ENCODE data around the gene ZAR1L. TPM values are rescaled to one million over a fixed set of nuclear protein-coding genes. Genes with fewer than 3 reads are reported as not detected.

ZAR1L gene
- total RNA-seq, 1 donor from 2014 or later, result not detected

DNA sequence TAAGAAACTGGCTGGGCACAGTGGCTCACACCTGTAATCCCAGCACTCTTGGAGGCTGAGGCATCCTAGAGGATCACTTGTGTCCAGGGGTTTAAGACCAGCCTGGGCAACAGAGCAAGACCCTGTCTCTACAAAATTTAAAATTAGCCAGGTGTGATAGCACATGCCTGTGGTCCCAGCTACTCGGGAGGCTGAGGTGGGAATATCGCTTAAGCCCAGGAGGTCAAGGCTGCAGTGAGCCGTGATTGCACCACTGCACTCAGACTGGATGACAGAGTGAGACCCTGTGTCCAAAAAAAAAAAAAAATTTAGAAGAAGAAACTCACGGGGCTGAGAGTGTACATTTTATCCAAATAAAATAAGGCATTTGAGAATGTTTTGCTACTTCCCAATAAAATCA lies 58.9 kb downstream of the ZAR1L start:
- peak overlapping the region; percentile 93 for H3K27ac ChIP-seq (replicated peaks)
- no peaks in the 10 kb centered on the region for H3K27me3 ChIP-seq (ENCODE audit: low read depth)
- DNase-seq, result no peak
- intact Hi-C loops (cut with micrococcal nuclease), result no loop called here
- TF ChIP-seq, protein P1, sequence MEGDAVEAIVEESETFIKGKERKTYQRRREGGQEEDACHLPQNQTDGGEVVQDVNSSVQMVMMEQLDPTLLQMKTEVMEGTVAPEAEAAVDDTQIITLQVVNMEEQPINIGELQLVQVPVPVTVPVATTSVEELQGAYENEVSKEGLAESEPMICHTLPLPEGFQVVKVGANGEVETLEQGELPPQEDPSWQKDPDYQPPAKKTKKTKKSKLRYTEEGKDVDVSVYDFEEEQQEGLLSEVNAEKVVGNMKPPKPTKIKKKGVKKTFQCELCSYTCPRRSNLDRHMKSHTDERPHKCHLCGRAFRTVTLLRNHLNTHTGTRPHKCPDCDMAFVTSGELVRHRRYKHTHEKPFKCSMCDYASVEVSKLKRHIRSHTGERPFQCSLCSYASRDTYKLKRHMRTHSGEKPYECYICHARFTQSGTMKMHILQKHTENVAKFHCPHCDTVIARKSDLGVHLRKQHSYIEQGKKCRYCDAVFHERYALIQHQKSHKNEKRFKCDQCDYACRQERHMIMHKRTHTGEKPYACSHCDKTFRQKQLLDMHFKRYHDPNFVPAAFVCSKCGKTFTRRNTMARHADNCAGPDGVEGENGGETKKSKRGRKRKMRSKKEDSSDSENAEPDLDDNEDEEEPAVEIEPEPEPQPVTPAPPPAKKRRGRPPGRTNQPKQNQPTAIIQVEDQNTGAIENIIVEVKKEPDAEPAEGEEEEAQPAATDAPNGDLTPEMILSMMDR (IDR thresholded peaks at IDR 0.05; ENCODE audit: borderline replicate concordance), result no peak
- peaks cover 10% of the 10 kb centered on the region for H3K36me3 ChIP-seq
- peak overlapping the region; percentile 64 for H3K4me3 ChIP-seq
- H3K4me1 ChIP-seq, result peaks cover 93% of the 10 kb centered on the region
- no peaks in the 10 kb centered on the region for H3K9me3 ChIP-seq (replicated peaks)

DNA sequence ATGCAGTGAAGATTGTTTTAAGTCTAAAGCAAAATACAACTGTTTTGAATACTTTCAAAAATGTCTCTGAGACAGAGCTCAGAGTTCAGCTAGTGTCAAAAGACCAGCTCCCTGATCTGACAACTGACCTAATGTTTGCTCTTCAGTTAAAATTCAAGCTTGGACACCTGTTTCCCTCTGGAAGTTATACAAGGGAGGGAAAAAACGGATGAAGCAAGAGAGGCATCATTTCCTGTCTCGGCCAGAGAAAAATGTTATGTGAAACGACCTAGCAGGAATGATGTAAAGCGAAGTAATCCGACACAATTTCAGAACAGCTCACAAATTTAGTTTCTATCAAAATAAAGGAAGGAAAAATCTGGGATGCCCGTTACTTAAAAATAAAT lies 59.4 kb downstream of the ZAR1L start:
- H3K4me1 ChIP-seq, result peaks cover 88% of the 10 kb centered on the region
- no peak for DNase-seq
- H3K4me3 ChIP-seq, result peak overlapping the region; percentile 64
- intact Hi-C loops (cut with micrococcal nuclease), result no loop called here
- H3K36me3 ChIP-seq, result peaks cover 13% of the 10 kb centered on the region
- H3K27me3 ChIP-seq (ENCODE audit: low read depth), result no peaks in the 10 kb centered on the region
- H3K9me3 ChIP-seq (replicated peaks), result no peaks in the 10 kb centered on the region
- TF ChIP-seq, protein P1 (IDR thresholded peaks at IDR 0.05; ENCODE audit: borderline replicate concordance), result no peak
- H3K27ac ChIP-seq (replicated peaks), result peak overlapping the region; percentile 93

DNA sequence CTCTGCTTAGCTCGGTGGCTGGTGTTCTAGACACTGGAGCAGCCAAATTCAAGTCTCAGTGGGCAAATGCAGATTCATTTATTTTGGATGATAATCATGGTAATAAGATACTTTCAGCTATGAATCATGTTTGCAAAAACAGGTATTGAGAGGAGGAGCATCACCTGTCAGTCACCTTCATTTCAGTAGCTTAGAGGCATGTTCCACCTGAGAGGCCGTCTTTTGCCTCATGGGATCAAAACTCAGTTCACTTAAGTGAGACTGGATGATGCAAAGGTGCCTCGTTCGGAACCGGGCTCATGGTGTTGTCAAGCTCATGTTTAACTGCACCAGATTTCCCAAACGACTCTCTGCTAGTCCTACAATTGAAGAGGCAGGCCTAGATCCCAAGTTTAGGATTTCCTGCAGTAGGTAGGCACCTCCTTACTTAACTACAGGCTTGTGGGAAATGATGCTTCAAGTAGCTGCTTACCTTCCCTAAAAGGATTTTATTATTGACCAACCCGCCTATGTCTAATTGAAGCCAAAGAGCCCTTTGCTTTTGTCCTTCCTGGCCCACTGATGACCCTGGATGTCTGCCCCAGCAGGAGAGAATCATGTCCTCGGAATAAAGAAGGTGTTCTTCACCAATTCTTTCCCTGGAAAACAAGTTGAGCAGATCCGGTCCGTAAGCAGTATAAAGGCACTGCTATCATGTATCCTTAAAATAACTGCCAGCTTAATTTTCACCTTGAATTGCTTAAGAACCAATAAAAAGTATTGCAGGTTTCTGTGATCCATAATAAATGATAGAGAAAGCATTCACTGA lies 60.0 kb downstream of the ZAR1L start:
- peaks cover 19% of the 10 kb centered on the region for H3K36me3 ChIP-seq
- H3K27me3 ChIP-seq (ENCODE audit: low read depth), result no peaks in the 10 kb centered on the region
- H3K9me3 ChIP-seq (replicated peaks), result no peaks in the 10 kb centered on the region
- intact Hi-C loops (cut with micrococcal nuclease), result no loop called here
- TF ChIP-seq, protein P1 (IDR thresholded peaks at IDR 0.05; ENCODE audit: borderline replicate concordance), result no peak
- DNase-seq, result no peak
- peaks cover 82% of the 10 kb centered on the region for H3K4me1 ChIP-seq
- peak overlapping the region; percentile 64 for H3K4me3 ChIP-seq
- H3K27ac ChIP-seq (replicated peaks), result peak overlapping the region; percentile 93

DNA sequence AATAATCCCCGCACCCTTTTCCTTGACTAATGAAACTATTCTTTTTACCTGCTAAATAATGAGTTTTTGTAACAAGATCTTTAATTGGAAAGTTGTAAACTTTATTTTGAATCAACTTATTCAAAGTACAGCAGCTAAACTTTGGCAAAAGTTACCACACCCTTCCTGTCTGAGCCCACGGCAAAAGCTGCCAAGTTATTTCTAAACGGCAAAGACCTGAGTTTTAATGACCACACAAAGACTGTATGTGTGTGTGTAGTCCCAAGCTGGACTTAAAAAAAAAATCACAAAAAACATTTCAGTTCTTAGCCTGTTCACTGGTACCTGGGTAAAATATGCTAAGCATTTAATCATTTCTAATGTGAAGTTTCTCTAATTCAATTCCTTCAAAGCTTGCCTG lies 60.7 kb downstream of the ZAR1L start:
- intact Hi-C loops (cut with micrococcal nuclease), result no loop called here

DNA sequence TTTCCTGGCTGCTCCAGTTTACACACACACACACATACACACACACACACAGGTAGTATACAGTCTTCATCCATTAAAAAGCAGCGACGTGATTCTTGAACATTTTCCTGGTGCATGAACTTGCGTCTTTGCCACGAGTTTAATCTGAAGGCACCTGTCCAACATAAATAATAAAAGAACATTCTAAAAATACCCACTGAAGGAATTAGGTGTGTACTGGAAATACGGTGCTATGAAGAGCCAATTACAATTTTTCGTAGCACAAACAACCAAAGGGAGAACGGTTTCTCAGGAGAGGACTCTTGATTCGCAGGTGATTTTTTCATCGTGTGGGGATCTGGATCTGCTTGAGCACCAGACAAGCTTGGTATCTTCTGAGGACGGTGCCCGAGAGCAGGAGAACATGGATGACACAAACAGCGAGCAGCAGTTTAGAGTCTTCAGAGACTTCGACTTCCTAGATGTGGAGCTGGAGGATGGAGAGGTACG lies 61.2 kb downstream of the ZAR1L start:
- peak overlapping the region; percentile 64 for H3K4me3 ChIP-seq
- H3K27me3 ChIP-seq (ENCODE audit: low read depth), result no peaks in the 10 kb centered on the region
- H3K36me3 ChIP-seq, result peaks cover 30% of the 10 kb centered on the region
- peaks cover 70% of the 10 kb centered on the region for H3K4me1 ChIP-seq
- no peak for DNase-seq
- H3K27ac ChIP-seq (replicated peaks), result peak overlapping the region; percentile 93
- TF ChIP-seq, protein P1 (IDR thresholded peaks at IDR 0.05; ENCODE audit: borderline replicate concordance), result no peak
- no peaks in the 10 kb centered on the region for H3K9me3 ChIP-seq (replicated peaks)
- intact Hi-C loops (cut with micrococcal nuclease), result no loop called here

More for the DNA sequence above, 60.7 kb downstream of the ZAR1L start:
- H3K4me3 ChIP-seq, result peak overlapping the region; percentile 64
- H3K36me3 ChIP-seq, result peaks cover 26% of the 10 kb centered on the region
- peak overlapping the region; percentile 93 for H3K27ac ChIP-seq (replicated peaks)
- no peaks in the 10 kb centered on the region for H3K9me3 ChIP-seq (replicated peaks)
- TF ChIP-seq, protein P1 (IDR thresholded peaks at IDR 0.05; ENCODE audit: borderline replicate concordance), result no peak
- H3K27me3 ChIP-seq (ENCODE audit: low read depth), result no peaks in the 10 kb centered on the region
- DNase-seq, result no peak
- H3K4me1 ChIP-seq, result peaks cover 75% of the 10 kb centered on the region

Other genes with a start within 250 kb of the ZAR1L start
- gene BRCA2, start 145 bp upstream of the ZAR1L start, total RNA-seq, result 0.38 TPM
- 4.6 TPM for gene N4BP2L1, start 112.8 kb upstream of the ZAR1L start, total RNA-seq
- gene N4BP2L2, start 223.4 kb upstream of the ZAR1L start, total RNA-seq, result 131 TPM

Data from left ventricle myocardium inferior (tissue), 1 donor.